GM23338 (cell line): ENCODE data around the gene RAD23A. TPM values are rescaled to one million over a fixed set of nuclear protein-coding genes. Genes with fewer than 3 reads are reported as not detected.
A peak's percentile ranks its signal among the peaks of the same experiment; 100 is the strongest.

Source experiments
- ATAC-seq: fragments of 200-7000 bp; cut with Tn5 transposase; 3 replicates; pipeline ENCODE4 v1.9.1; 2020
- DNase-seq: peaks from one replicate; pipeline ENCODE4 v3.0.0-alpha.2; 2015; ENCODE audit warnings: low spot score
- H2AFZ ChIP-seq: fragments of 200-600 bp; sonication (generic); 2 replicates; pipeline ENCODE4 v1.8.0; 2016; ENCODE audit warnings: antibody characterized with exemption, mild to moderate bottlenecking, moderate library complexity
- H3F3A ChIP-seq: fragments of 200-600 bp; sonication (generic); replicated peaks from 2 replicates; pipeline ENCODE4 v1.8.0; 2017; ENCODE audit warnings: antibody characterized with exemption, mixed run types, low read depth
- H3K27ac ChIP-seq: fragments of 200-600 bp; sonication (generic); 2 replicates; pipeline ENCODE4 v1.6.1; 2016; ENCODE audit warnings: low read depth
- H3K27me3 ChIP-seq: fragments of 200-600 bp; sonication (generic); 2 replicates; pipeline ENCODE4 v1.8.0; 2016; ENCODE audit warnings: mild to moderate bottlenecking, mixed run types, moderate library complexity; ENCODE audit not compliant: insufficient read depth
- H3K36me3 ChIP-seq: fragments of 200-600 bp; sonication (generic); 2 replicates; pipeline ENCODE4 v1.8.0; 2016; ENCODE audit warnings: mild to moderate bottlenecking; ENCODE audit not compliant: insufficient read depth
- H3K4me1 ChIP-seq: fragments of 200-600 bp; sonication (generic); 2 replicates; pipeline ENCODE4 v1.8.0; 2016; ENCODE audit warnings: mild to moderate bottlenecking, moderate library complexity; ENCODE audit not compliant: insufficient read depth
- H3K4me2 ChIP-seq: fragments of 200-600 bp; sonication (generic); 2 replicates; pipeline ENCODE4 v1.7.1; 2017; ENCODE audit warnings: mixed run types
- H3K4me3 ChIP-seq: fragments of 200-600 bp; sonication (generic); 2 replicates; pipeline ENCODE4 v1.6.1; 2016; ENCODE audit warnings: mixed run types
- H3K79me2 ChIP-seq: fragments of 200-600 bp; sonication (generic); replicated peaks from 2 replicates; pipeline ENCODE4 v1.8.0; 2017; ENCODE audit warnings: mild to moderate bottlenecking; ENCODE audit not compliant: insufficient read depth
- H3K9me2 ChIP-seq: fragments of 200-600 bp; sonication (generic); 2 replicates; pipeline ENCODE4 v1.8.0; 2017; ENCODE audit not compliant: insufficient read depth
- H4K20me1 ChIP-seq: fragments of 200-600 bp; sonication (generic); replicated peaks from 2 replicates; pipeline ENCODE4 v1.8.0; 2017; ENCODE audit warnings: mild to moderate bottlenecking; ENCODE audit not compliant: insufficient read depth
- H3K27ac Mint-ChIP-seq: 2 replicates; pipeline ENCODE4 v1.8.0; 2020; ENCODE audit warnings: inconsistent platforms, mild to moderate bottlenecking, moderate library complexity, mixed read lengths
- H3K27me3 Mint-ChIP-seq: 3 replicates; pipeline ENCODE4 v1.8.0; 2022; ENCODE audit warnings: low read depth, mild to moderate bottlenecking, moderate library complexity, mixed read lengths, inconsistent platforms; ENCODE audit not compliant: insufficient read depth, poor library complexity
- H3K36me3 Mint-ChIP-seq: 3 replicates; pipeline ENCODE4 v1.8.0; 2021; ENCODE audit warnings: low read depth, mild to moderate bottlenecking, inconsistent platforms, moderate library complexity, mixed read lengths
- H3K4me1 Mint-ChIP-seq: 3 replicates; pipeline ENCODE4 v1.8.0; 2020; ENCODE audit warnings: mild to moderate bottlenecking, inconsistent platforms, mixed read lengths
- H3K4me3 Mint-ChIP-seq: 3 replicates; pipeline ENCODE4 v1.8.0; 2021; ENCODE audit warnings: moderate library complexity, mild to moderate bottlenecking, inconsistent platforms, mixed read lengths
- H3K9me3 Mint-ChIP-seq: 3 replicates; pipeline ENCODE4 v1.8.0; 2020; ENCODE audit warnings: moderate library complexity, mild to moderate bottlenecking, inconsistent platforms, mixed read lengths
- CTCF ChIP-seq, 2 experiments: fragments of 200-600 bp in 1 of 2; sonication (generic) in 1 of 2; conservative IDR thresholded peaks; 2 replicates each; pipeline versions ENCODE4 v1.5.1 to v1.6.1; 2016 to 2017; ENCODE audit warnings: antibody characterized with exemption in 2 of 2, low read depth in 2 of 2, mild to moderate bottlenecking in 2 of 2, moderate library complexity in 1 of 2
- EZH2 ChIP-seq: fragments of 200-600 bp; sonication (generic); IDR thresholded peaks from one replicate; pipeline ENCODE4 v1.8.0; 2017; ENCODE audit warnings: antibody characterized with exemption, mild to moderate bottlenecking, low read depth; ENCODE audit not compliant: unreplicated experiment
- JUNB ChIP-seq: IDR thresholded peaks from one replicate; pipeline ENCODE4 v1.6.1; 2016; ENCODE audit warnings: antibody characterized with exemption; ENCODE audit not compliant: unreplicated experiment
- NANOG ChIP-seq: IDR thresholded peaks from 2 replicates; pipeline ENCODE4 v1.6.1; 2016; ENCODE audit warnings: antibody characterized with exemption, borderline replicate concordance
- ZNF462 ChIP-seq: fragments of 250-450 bp; sonication (Bioruptor Pico); IDR thresholded peaks from 2 replicates; pipeline ENCODE4 v1.5.0; 2020; ENCODE audit warnings: mild to moderate bottlenecking, moderate library complexity
- polyA plus RNA-seq: library from polyadenylated mRNA; unstranded; fragments of >200 nt; fragmentation: Nextera tagmentation; extraction: Ambion mirVana; gene quantifications from 2 replicates; pipeline ENCODE4 v1.2.1, GENCODE V29; 2016
- total RNA-seq: library from RNA; depleted of rRNA; stranded (reverse); fragments of >200 nt; shearing (Covaris generic); gene quantifications from 2 replicates; pipeline ENCODE4 v1.2.3, GENCODE V29; 2014
- TF ChIP-seq, protein P1 (sequence below): IDR thresholded peaks from 2 replicates; pipeline ENCODE4 v1.6.1; 2016; ENCODE audit warnings: antibody characterized with exemption

The RAD23A gene
- total and polyA plus RNA-seq, 2 experiments from 2014 or later = 69.7 to 127 TPM

- Histone ChIP-seq H3K9me2 (no peaks in the 10 kb centered on the region), H2AFZ (no peak overlapping the region), H3F3A (peaks cover 8% of the 10 kb centered on the region; the same call in 1 of the 2 replicates), H3K4me2 (no peak overlapping the region), H3K27ac (no peak overlapping the region), H3K36me3 (no peaks in the 10 kb centered on the region), H3K79me2 (no peaks in the 10 kb centered on the region), H3K4me1 (no peaks in the 10 kb centered on the region; the same call in 1 of the 2 replicates), H4K20me1 (no peaks in the 10 kb centered on the region; the same call in 1 of the 2 replicates), H3K27me3 (peaks cover 75% of the 10 kb centered on the region), H3K4me3 (no peak overlapping the region)
- ATAC-seq (no peak), DNase-seq (no peak)
- Mint-ChIP-seq H3K4me3 (no peak overlapping the region), H3K36me3 (peaks cover 4% of the 10 kb centered on the region; the same call in 2 of the 3 replicates), H3K27me3 (peaks cover 74% of the 10 kb centered on the region), H3K27ac (no peak overlapping the region), H3K4me1 (peaks cover 7% of the 10 kb centered on the region), H3K9me3 (peaks cover 5% of the 10 kb centered on the region; the same call in 1 of the 3 replicates)
- TF ChIP-seq NANOG (no peak), JUNB (no peak)
- TF ChIP-seq, protein P1, sequence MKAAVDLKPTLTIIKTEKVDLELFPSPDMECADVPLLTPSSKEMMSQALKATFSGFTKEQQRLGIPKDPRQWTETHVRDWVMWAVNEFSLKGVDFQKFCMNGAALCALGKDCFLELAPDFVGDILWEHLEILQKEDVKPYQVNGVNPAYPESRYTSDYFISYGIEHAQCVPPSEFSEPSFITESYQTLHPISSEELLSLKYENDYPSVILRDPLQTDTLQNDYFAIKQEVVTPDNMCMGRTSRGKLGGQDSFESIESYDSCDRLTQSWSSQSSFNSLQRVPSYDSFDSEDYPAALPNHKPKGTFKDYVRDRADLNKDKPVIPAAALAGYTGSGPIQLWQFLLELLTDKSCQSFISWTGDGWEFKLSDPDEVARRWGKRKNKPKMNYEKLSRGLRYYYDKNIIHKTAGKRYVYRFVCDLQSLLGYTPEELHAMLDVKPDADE = no peak
Measured at GRCh38 chr19:12993562-12993961, 47.9 kb downstream of the RAD23A start.

GRCh38 chr19:12994701-12995595, 49.3 kb downstream of the RAD23A start, which contains the start of gene NFIX:
NFIX (plus strand) TSS chr19:12995475; CDS start chr19:12995838, 363 bp downstream.
- Histone ChIP-seq H3K27ac (no peak within 1 kb of the TSS), H3K9me2 (no peaks in the 10 kb centered on the region), H3K36me3 (no peaks in the 10 kb centered on the region), H2AFZ (peak within 1 kb of the TSS; percentile 92), H3F3A (peaks cover 8% of the 10 kb centered on the region; the same call in 1 of the 2 replicates), H4K20me1 (no peaks in the 10 kb centered on the region; the same call in 1 of the 2 replicates), H3K79me2 (no peaks in the 10 kb centered on the region), H3K4me3 (peak within 1 kb of the TSS; percentile 49), H3K27me3 (peaks cover 89% of the 10 kb centered on the region), H3K4me1 (no peaks in the 10 kb centered on the region; the same call in 1 of the 2 replicates), H3K4me2 (peak within 1 kb of the TSS; percentile 81)
- no peak within 1 kb of the TSS for H3K27ac Mint-ChIP-seq
- peak within 1 kb of the TSS; percentile 68 for H3K4me3 Mint-ChIP-seq
- H3K4me1 Mint-ChIP-seq = peaks cover 7% of the 10 kb centered on the region
- ATAC-seq (no peak; the same call in 2 of the 3 replicates), DNase-seq (peak; percentile 60)
- peaks cover 4% of the 10 kb centered on the region; the same call in 2 of the 3 replicates for H3K36me3 Mint-ChIP-seq
- no peak for TF ChIP-seq CTCF (conservative IDR thresholded peaks at IDR 0.05; ENCODE audit: low read depth in 2 of 2)
- TF ChIP-seq EZH2 = peak; percentile 95
- no peak for TF ChIP-seq JUNB
- no peak for TF ChIP-seq ZNF462 (CRISPR knock-in tag)
- H3K9me3 Mint-ChIP-seq = peaks cover 5% of the 10 kb centered on the region; the same call in 1 of the 3 replicates
- peaks cover 88% of the 10 kb centered on the region for H3K27me3 Mint-ChIP-seq
